HG02885 (cell line): Measurements from ENCODE around the gene RNF5.
"Not testable (repeated sequence)": the region's sequence is repeated elsewhere in the genome, so short reads cannot be mapped to it uniquely, and the experiment has no call there.

Experiments used
- ATAC-seq: cut with Tn5 transposase; IDR thresholded peaks from one replicate; pipeline ENCODE4 v1.9.1; 2021; ENCODE audit warnings: mild to moderate bottlenecking; ENCODE audit not compliant: unreplicated experiment, poor library complexity

The RNF5 gene

GRCh38 chr6:32177788-32178546 lies at the start of gene RNF5:
TSS of gene RNF5 (plus strand) at chr6:32178405. CDS start at chr6:32178512, 107 bp downstream.
- peak; percentile 84 for ATAC-seq

GRCh38 chr6:32128751-32129296 lies 49.4 kb upstream of the RNF5 start:
- no peak for ATAC-seq

GRCh38 chr6:32129297-32130088 lies 48.7 kb upstream of the RNF5 start:
- ATAC-seq, result no peak

- no peak for ATAC-seq
Observed at GRCh38 chr6:32131439-32131948, 46.7 kb upstream of the RNF5 start.

- ATAC-seq, result no peak
Observed at GRCh38 chr6:32132110-32132509, 46.1 kb upstream of the RNF5 start.

GRCh38 chr6:32133786-32134185 lies 44.4 kb upstream of the RNF5 start:
- ATAC-seq, result no peak

- no peak for ATAC-seq
Observed at GRCh38 chr6:32137454-32137853, 40.8 kb upstream of the RNF5 start.

GRCh38 chr6:32139590-32139989 lies 38.6 kb upstream of the RNF5 start:
- no peak for ATAC-seq

- ATAC-seq, result no peak
Observed at GRCh38 chr6:32140420-32141046, 37.7 kb upstream of the RNF5 start.

- not testable (repeated sequence) for ATAC-seq
Observed at GRCh38 chr6:32144238-32144637, 34.0 kb upstream of the RNF5 start.

- no peak for ATAC-seq
Observed at GRCh38 chr6:32146287-32146686, 31.9 kb upstream of the RNF5 start.

- no peak for ATAC-seq
Observed at GRCh38 chr6:32146687-32147086, 31.5 kb upstream of the RNF5 start.

GRCh38 chr6:32147401-32148132 lies 30.6 kb upstream of the RNF5 start:
- ATAC-seq, result no peak

- no peak for ATAC-seq
Observed at GRCh38 chr6:32148289-32149091, 29.7 kb upstream of the RNF5 start.

- ATAC-seq, result no peak
Observed at GRCh38 chr6:32149092-32149755, 29.0 kb upstream of the RNF5 start.

- no peak for ATAC-seq
Observed at GRCh38 chr6:32149932-32150870, 28.0 kb upstream of the RNF5 start.

- no peak for ATAC-seq
Observed at GRCh38 chr6:32151181-32151862, 26.9 kb upstream of the RNF5 start.
